Bronchial epithelial cell (primary cell): ENCODE results near the gene KIF11. TPM values are rescaled to one million over a fixed set of nuclear protein-coding genes. Genes with fewer than 3 reads are reported as not detected.

Source experiments
- DNase-seq: peaks from one replicate; pipeline ENCODE4 v3.0.0-alpha.2; 2010; ENCODE audit warnings: low read depth
- FAIRE-seq: peaks from 2 replicates; lab custom pipeline; 2011; peaks lifted over from hg19 to GRCh38; lab: Jason Lieb, UNC
- H3K27me3 ChIP-seq: 2 replicates; pipeline ENCODE4 v1.5.1; 2011; ENCODE audit warnings: low read length; ENCODE audit not compliant: control insufficient read depth, insufficient read depth
- H3K36me3 ChIP-seq: 2 replicates; pipeline ENCODE4 v1.5.1; 2011; ENCODE audit warnings: low read length; ENCODE audit not compliant: control insufficient read depth, insufficient read depth
- H3K4me3 ChIP-seq: 2 replicates; pipeline ENCODE4 v1.5.1; 2011; ENCODE audit warnings: mild to moderate bottlenecking, low read depth, low read length, control low read depth
- total RNA-seq: library from RNA; depleted of rRNA; stranded (reverse); fragments of >200 nt; gene quantifications from 2 replicates; pipeline ENCODE4 v1.2.1, GENCODE V29; 2014
- TF ChIP-seq, protein P1 (sequence below): IDR thresholded peaks from 2 replicates; pipeline ENCODE4 v1.5.1; 2011; ENCODE audit warnings: mild to moderate bottlenecking, moderate library complexity, low read length, control low read depth, inconsistent platforms; ENCODE audit not compliant: insufficient read depth, severe bottlenecking

Gene KIF11
- total RNA-seq, 1 donor from 2014 or later: 1.1 TPM

DNA sequence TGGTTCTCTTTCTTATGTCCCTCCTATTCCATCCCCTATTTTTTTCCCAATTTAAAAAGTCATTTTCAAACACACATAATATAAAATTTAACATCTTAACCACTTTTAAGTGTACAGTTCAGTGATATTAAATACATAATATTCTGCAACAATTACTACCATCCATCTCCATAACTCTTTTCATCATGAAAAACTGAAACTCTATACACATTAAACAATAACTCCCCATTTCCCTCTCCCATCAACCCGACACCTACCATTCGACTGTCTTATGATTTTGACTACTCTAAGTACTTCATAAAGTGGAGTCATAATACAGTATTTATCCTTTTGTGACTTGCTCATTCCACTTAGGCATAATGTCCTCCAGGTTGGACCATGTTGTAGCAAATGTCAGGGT, 2.6 kb downstream of the KIF11 start:
- H3K27me3 ChIP-seq: no peaks in the 10 kb centered on the region
- H3K36me3 ChIP-seq: no peaks in the 10 kb centered on the region
- TF ChIP-seq, protein P1, sequence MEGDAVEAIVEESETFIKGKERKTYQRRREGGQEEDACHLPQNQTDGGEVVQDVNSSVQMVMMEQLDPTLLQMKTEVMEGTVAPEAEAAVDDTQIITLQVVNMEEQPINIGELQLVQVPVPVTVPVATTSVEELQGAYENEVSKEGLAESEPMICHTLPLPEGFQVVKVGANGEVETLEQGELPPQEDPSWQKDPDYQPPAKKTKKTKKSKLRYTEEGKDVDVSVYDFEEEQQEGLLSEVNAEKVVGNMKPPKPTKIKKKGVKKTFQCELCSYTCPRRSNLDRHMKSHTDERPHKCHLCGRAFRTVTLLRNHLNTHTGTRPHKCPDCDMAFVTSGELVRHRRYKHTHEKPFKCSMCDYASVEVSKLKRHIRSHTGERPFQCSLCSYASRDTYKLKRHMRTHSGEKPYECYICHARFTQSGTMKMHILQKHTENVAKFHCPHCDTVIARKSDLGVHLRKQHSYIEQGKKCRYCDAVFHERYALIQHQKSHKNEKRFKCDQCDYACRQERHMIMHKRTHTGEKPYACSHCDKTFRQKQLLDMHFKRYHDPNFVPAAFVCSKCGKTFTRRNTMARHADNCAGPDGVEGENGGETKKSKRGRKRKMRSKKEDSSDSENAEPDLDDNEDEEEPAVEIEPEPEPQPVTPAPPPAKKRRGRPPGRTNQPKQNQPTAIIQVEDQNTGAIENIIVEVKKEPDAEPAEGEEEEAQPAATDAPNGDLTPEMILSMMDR: no peak
- no peak for DNase-seq
- no peak overlapping the region for H3K4me3 ChIP-seq
- FAIRE-seq: no peak

DNA sequence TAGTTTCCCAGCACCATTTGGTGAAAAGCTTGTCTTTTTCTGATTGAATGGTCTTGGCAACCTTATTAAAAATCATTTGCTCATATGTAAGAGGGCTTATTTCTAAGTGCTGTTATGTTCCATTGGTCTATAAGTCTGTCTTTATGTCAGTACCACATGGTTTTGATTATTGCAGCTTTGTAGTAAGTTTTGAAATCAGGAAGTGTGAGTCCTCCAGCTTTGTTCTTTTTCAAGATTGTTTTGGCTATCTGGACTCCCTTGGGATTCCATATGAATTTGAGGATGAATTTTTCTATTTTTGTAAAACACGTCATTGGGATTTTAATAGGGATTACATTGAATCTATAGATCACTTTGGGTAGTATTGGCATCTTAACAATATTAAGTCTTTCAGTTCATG, 5.4 kb downstream of the KIF11 start:
- Histone ChIP-seq H3K27me3 (no peaks in the 10 kb centered on the region), H3K4me3 (no peak overlapping the region), H3K36me3 (no peaks in the 10 kb centered on the region)
- DNase-seq (no peak), FAIRE-seq (no peak)
- TF ChIP-seq, protein P1: no peak

DNA sequence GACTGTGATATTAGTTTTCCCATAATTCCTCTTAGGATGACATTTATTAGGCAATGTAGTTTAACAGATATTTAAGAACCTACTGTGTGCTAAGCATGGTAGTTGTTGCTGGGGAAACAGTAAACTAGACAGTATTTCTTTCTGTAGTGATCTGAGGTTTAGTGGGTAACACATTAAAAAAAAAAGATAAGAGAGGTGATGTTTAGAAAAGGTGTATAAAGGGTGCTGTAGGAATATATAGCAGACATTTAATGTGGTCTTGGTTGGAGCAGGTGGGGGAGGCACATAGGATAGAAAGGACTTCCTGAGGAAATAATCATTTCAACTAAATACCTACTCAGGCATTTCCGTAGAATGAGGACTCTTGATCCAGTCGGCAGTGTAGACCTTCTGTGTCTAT, 11.9 kb downstream of the KIF11 start:
- FAIRE-seq: no peak

DNA sequence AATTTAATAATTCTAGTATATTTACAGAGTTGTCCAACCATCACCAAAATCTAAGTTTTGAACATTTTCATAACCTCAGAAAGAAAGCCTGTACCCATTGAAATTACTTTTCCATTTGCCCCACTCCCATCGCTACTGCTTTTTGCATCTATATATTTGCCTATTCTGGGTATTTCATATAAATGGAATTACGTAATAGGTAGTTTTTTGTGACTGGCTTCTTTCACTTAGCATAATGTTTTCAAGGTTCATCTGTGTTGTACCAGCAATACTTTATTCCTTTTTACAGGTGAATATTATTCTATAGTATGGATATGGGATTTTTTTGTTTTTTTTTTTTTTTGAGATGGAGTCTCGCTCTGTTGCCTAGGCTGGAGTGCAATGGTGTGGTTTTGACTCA, 22.6 kb downstream of the KIF11 start:
- FAIRE-seq: no peak

More for the DNA sequence above, 11.9 kb downstream of the KIF11 start:
- H3K36me3 ChIP-seq: no peaks in the 10 kb centered on the region
- TF ChIP-seq, protein P1: no peak
- H3K27me3 ChIP-seq: no peaks in the 10 kb centered on the region
- no peak for DNase-seq
- no peak overlapping the region for H3K4me3 ChIP-seq

DNA sequence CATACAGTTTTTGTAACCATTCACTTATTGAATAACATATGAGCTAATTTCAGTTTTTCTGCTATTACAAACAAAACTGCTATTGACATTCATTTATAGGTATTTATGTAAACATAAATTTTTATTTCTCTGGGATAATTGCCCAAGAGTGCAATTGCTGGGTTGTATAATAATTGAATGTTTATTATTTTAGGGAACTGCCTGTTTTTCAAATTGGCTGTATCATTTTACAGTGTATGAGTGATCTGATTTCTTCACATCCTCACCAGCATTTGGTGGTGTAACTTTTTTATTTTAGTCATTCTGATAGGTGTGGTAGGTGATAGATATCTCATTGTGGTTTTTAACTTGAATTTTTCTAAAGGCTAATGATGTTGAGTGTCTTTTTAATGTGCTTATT, 26.4 kb downstream of the KIF11 start:
- H3K4me3 ChIP-seq: no peak overlapping the region
- no peak for DNase-seq
- FAIRE-seq: no peak
- TF ChIP-seq, protein P1: no peak
- peaks cover 1% of the 10 kb centered on the region for H3K36me3 ChIP-seq
- H3K27me3 ChIP-seq: no peaks in the 10 kb centered on the region

More for the DNA sequence above, 22.6 kb downstream of the KIF11 start:
- H3K36me3 ChIP-seq: no peaks in the 10 kb centered on the region
- no peaks in the 10 kb centered on the region for H3K27me3 ChIP-seq
- no peak overlapping the region for H3K4me3 ChIP-seq
- TF ChIP-seq, protein P1: no peak
- no peak for DNase-seq

DNA sequence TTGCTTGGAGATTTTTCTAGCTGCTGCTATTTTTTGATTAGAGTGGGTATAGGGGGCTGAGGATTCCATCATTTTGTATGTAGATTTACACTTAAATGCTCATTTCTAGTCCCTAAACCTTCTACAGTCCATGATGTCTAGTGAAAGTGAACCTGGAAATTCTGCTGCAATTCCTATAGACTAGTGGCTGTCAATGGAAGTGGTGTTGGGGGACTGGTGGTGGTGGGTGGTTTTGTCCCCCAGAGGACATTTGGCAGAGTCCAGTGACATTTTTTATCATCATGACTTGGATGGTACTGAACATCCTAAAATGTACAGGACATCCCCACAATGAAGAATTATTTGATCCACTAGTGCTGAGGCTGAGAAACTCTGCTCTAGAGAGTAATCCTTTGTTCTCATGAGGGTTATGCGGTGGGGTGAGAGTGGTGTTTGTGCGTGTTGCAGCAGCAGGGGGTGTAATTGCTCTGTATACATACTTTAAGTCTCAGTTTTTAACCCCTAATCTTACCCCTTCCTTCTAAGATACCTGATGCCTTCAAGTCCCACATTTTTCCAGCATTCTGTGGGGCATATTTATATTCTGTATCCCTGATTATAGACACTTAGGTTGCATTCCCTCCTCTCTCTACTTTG, 35.0 kb downstream of the KIF11 start:
- FAIRE-seq (no peak), DNase-seq (no peak)
- Histone ChIP-seq H3K4me3 (no peak overlapping the region), H3K27me3 (no peaks in the 10 kb centered on the region), H3K36me3 (peaks cover 2% of the 10 kb centered on the region)
- TF ChIP-seq, protein P1: no peak
